GM21390 (cell line): ENCODE measurements around the gene IL4.
A peak's percentile ranks its signal among the peaks of the same experiment; 100 is the strongest.

ENCODE experiments used
- ATAC-seq: cut with Tn5 transposase; IDR thresholded peaks from one replicate; pipeline ENCODE4 v1.9.1; 2021; ENCODE audit not compliant: unreplicated experiment

The IL4 gene

GRCh38 chr5:132657676-132658380, 16.0 kb upstream of the IL4 start, which contains the start of gene IL13:
Gene IL13 (plus strand): TSS chr5:132658173. CDS start chr5:132658187, 14 bp downstream.
- ATAC-seq = no peak

DNA sequence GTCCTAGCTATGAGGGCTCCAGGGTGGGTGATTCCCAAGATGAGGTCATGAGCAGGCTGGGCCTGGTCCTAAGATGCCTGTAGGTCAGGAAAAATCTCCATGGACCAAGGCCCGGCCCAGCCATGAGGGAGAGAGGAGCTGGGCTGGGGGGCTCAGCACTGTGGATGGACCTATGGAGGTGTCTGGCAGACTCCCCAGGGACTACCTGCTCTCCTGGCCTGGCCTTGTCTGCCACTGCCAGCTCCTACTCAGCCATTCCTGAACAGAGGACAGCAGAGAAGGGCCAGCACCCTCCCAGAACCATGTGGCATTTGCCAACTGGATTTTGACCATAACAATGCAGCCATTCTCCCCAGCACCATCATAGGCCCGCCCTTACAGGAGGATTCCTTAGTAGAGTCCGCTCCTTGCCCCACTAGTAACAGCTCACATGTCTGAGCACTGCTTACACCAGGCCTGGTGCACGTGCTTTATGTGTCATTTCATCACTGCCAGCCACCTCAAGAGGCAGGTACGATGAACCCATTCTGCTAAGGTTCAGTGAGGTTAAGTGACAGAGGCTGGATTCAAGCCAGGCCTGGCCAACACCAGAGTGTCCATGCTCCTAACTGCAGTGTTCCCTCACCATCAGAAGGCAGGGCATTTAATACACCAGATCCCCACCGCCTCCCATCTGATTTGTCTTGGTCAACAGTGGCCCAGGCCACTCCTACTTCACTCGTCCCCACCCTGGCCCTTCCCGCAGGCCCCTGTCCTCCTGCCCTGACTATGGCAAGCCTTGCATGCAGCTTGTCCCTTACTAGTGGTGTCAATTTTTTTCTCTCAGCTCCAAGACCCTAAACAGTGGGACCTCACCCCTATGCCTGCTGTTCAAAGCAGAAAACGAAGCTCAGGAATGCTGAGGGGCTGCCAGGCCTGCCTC, 15.1 kb upstream of the IL4 start:
- ATAC-seq = no peak

DNA sequence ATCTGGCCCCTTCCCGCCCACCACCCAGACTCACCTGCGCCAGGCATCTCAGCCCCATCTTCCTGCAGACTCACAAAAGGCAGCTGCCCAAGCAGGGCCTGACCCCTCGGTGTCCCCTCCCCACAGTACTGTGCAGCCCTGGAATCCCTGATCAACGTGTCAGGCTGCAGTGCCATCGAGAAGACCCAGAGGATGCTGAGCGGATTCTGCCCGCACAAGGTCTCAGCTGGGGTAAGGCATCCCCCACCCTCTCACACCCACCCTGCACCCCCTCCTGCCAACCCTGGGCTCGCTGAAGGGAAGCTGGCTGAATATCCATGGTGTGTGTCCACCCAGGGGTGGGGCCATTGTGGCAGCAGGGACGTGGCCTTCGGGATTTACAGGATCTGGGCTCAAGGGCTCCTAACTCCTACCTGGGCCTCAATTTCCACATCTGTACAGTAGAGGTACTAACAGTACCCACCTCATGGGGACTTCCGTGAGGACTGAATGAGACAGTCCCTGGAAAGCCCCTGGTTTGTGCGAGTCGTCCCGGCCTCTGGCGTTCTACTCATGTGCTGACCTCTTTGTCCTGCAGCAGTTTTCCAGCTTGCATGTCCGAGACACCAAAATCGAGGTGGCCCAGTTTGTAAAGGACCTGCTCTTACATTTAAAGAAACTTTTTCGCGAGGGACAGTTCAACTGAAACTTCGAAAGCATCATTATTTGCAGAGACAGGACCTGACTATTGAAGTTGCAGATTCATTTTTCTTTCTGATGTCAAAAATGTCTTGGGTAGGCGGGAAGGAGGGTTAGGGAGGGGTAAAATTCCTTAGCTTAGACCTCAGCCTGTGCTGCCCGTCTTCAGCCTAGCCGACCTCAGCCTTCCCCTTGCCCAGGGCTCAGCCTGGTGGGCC, 13.9 kb upstream of the IL4 start:
- ATAC-seq = no peak

- no peak for ATAC-seq
Measured at GRCh38 chr5:132661231-132662003, 12.4 kb upstream of the IL4 start.

- ATAC-seq = no peak
Measured at GRCh38 chr5:132662004-132662401, 11.8 kb upstream of the IL4 start.

DNA sequence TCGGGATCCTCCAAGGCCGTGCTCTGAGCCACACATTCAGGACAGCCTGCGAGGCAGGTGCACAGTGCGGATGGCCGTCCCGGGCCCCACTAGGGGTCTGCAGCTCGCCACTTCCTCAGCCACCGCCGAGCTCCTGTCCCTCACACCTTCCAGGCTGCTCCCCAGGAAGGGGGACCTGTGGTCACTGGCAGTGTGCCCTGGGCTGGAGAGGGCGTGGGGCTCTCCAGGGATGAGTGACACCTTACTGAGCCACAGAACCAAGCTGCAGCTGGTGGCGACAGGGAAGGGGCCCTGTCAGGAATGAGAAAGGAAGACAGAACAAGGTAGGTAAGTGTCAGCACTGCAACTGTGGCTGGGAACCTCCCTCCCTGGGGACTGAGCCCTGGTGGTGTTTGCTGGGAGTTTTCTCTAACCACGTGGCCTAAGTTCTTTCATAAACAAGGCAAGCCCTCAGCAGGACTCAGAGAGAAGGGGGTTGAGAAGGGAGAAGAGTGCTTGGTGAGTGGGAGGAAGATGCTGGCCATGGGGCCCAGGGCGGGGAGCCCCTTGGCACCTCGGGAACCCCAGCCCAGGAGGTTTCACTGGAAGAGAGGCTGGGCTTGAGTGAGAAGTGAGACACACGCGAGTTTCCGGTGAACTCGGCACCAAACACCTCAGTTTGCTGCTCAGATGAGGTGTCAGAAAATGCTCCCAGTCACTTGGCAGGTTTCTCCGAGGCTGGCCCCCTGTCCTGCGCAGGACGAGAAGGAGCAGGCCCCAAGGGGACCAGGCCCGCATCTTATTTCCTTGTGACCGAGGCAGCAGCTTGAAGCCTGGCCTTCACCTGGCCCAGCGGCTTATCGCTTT, 10.6 kb upstream of the IL4 start:
- ATAC-seq = peak; percentile 63

GRCh38 chr5:132663771-132664695, 9.8 kb upstream of the IL4 start:
- ATAC-seq = peak; percentile 56

DNA sequence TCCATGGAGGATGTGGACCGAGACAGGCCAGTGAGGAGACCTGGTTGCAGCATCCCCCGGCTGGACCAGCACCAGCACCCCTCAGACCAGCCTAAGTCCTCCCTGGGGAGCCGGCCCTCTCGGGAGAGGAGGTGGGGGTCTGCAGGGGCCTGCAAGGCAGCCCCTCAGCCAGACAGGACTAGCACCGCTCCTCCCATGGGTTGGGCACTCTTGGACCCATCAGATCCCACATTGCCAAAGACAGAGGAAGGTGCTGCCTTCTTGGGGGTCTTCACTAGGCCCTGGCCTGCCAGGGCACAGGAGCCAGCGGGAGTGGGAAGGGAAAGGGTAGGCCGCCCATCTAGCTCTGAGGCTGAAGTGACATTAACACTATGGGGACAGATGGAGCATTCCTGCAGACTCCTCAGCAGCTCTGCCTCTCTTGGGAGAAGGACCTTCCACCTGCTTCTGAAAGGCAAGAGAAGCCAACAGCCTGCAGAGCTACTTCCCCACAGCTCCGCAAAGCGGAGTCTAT, 9.0 kb upstream of the IL4 start:
- no peak for ATAC-seq

- ATAC-seq = no peak
Measured at GRCh38 chr5:132665574-132666080, 8.2 kb upstream of the IL4 start.

GRCh38 chr5:132666310-132667123, 7.3 kb upstream of the IL4 start:
- ATAC-seq = no peak

- no peak for ATAC-seq
Measured at GRCh38 chr5:132667309-132667708, 6.5 kb upstream of the IL4 start.

DNA sequence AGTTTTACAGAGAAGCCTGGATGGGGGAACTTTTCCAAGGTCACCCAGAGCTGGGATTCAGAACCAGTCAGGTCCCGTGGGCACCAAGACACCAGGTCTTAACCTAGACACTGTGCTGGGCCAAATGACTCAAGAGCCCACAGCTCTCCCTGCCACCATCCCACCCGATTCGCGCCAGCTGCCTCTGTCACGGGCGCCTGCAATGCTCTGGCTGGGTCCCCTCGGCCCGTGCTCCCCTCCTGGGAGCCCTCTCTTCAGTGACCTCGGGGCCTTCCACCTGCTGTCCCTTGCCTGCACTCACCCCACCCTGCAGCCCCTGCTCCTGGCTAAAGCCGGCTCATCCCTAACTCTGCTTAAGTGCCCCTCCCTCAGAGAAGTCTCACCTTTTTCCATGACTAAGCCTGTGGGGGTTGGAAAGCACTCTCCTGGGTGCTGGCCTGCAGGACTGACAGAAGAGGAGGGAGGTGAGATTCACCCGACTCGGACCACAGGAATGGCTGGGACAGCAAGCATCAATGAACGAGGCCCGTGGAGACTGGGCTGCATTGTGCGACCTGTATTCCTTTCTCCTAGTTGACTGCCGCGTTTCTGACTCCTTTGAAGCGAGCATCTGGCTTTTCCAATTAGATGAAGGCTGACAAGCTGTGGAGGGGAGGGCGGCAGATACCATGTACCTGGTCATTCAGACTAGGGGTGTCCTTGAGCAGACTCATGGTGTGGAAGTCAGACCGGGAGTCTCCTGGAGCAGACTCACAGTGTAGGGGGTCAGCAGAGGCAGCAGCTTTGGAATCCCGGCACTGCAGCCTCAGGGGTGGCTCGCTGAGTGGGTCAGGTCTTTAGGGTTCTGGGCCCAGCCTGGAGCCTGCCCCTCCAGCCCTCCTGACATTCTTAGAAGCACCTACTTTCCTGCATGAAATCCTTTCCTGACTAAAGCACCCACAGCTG, 5.8 kb upstream of the IL4 start:
- ATAC-seq = no peak

DNA sequence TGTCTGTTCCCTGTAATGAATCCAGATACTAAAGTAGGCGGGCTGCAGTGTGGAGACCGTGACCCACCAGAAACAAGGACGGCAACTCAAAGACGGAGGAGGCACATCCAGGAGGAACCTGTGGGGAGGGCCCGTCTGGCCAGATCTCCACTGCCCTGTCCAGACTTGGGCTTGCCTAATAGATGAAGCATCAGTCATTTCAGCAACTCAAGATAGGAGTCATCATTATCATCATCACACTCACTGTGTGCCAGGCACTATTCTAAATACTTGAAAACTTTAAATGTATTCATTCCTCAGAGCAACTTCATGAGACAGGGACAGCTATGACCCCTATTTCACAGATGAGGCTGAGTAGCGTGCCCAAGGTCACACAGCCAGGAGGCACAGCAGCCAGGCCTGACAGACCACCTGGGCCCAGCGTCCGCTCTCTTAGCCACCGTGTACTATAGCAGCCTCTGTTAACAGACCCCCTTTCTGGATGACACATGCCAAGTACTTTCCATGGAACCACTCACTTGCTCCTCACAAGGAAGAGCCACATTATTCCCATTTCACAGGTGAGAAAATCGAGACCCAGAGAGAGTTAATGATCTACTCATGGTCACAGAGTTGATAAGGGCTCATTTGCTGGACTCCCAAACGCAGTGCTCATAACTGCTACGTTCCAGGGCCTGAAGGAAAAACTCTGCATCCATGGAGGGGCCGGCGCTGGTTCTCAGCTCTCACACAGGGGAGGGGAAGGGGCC, 4.9 kb upstream of the IL4 start:
- ATAC-seq = no peak

DNA sequence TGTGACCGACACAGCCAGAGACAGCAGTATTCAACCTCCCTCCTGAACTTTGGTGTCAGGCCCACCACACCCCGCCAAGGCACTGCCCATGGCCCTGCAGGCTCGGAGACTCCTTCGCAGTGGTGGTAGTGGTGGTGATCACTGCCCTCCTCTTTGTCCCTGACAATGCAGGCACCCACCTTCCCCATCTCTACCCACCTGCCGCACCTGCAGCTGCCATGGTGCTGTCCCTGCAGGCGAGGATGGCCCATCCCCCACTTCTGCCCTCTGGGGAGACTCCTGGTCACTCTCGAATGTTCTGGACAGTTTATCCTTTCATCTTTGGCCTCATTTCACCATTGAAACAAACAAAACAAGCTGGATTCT, 4.4 kb upstream of the IL4 start:
- no peak for ATAC-seq
